ENCODE results near the gene PPRC1. TPM values are rescaled to one million over a fixed set of nuclear protein-coding genes. Genes with fewer than 3 reads are reported as not detected.

Gene PPRC1
- total and polyA plus RNA-seq, 2 donors (not counting 3 experiments of a cell fraction or from before 2014, with no cell fraction given): 27.0 to 49.9 TPM

DNA sequence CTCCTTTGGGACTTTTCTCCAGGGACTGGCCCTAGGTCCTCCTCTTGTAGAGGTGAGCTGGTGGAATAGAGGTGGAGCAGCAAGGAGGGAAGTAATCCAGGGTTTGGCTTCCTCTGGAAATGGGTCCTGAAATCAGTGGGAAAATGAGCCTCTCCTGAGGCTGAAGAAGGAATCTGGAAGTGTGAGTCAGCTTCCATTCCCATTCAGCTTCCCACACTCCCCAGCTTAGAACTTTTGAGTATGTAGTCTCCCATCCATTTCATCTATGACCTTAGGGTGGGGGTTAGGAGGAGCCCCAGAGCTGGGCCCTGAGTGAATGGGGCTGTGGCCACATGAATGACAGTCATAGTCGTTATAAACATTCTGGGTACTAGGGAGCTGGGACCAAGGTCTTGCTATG is 30.4 kb upstream of the PPRC1 start:
- dilution Hi-C loops (cut with MboI; ENCODE audit: extremely low pct_ligation_motif_present, low sequenced_read_pairs): no loop called here
- Histone ChIP-seq H3K27ac (ENCODE audit: insufficient read depth, low read depth, low read length) (no peak overlapping the region), H3K36me3 (ENCODE audit: control insufficient read depth in 2 of 2, extremely low read depth in 1 of 2, insufficient read depth in 2 of 2, low read length in 2 of 2) (peaks cover 3 to 6% of the 10 kb centered on the region in 2 experiments), H3K4me3 (replicated peaks in 1 of 3; ENCODE audit: insufficient read depth in 1 of 3, low read depth in 1 of 3, low read length in 3 of 3) (no peak overlapping the region), H3K9me1 (replicated peaks; ENCODE audit: control insufficient read depth, extremely low read depth, insufficient read depth, low read length) (no peaks in the 10 kb centered on the region), H3K9me3 (replicated peaks; ENCODE audit: control insufficient read depth, insufficient read depth, low read length) (no peaks in the 10 kb centered on the region), H3K27me3 (ENCODE audit: control insufficient read depth in 2 of 2, insufficient read depth in 2 of 2, low read length in 2 of 2) (no peaks in the 10 kb centered on the region), H3K4me1 (ENCODE audit: control insufficient read depth, extremely low read depth, insufficient read depth, low read length) (peaks cover 9% of the 10 kb centered on the region), H2AFZ (ENCODE audit: low read depth, low read length) (no peak overlapping the region), H3K79me2 (ENCODE audit: control insufficient read depth, insufficient read depth, low read length) (no peaks in the 10 kb centered on the region), H3K9ac (replicated peaks; ENCODE audit: extremely low read depth, insufficient read depth, low read length) (no peak overlapping the region), H4K20me1 (replicated peaks; ENCODE audit: control insufficient read depth, extremely low read depth, insufficient read depth, low read length) (no peaks in the 10 kb centered on the region), H3K4me2 (ENCODE audit: insufficient read depth, low read length) (no peak overlapping the region)
- ChIA-PET POLR2A (interaction anchor here (1.1 kb wide), 1 partner anchor 12 kb away, joined by 4 read pairs; no protein-coding TSS in a partner anchor), CTCF (interaction anchor here (1.1 to 2.5 kb wide), 6 partner anchors 8 to 92 kb away, joined by 3 to 12 read pairs (median 4); no protein-coding TSS in a partner anchor)
- BruUV-seq (replicated peaks): no TSS peak
- no peak for TF ChIP-seq POLR2AphosphoS5 (IDR thresholded peaks at IDR 0.05; ENCODE audit: insufficient read depth, low read depth, low read length)
- TF ChIP-seq JUN (IDR thresholded peaks at IDR 0.05; ENCODE audit: borderline replicate concordance, insufficient read depth, insufficient read length, low read depth): no peak
- TF ChIP-seq GATA2 (IDR thresholded peaks at IDR 0.05; ENCODE audit: insufficient read depth, insufficient read length, low read depth, low read length): no peak
- no peak for TF ChIP-seq POLR2A (IDR thresholded peaks at IDR 0.05; ENCODE audit: low read depth, low read length)
- TF ChIP-seq, protein P1, sequence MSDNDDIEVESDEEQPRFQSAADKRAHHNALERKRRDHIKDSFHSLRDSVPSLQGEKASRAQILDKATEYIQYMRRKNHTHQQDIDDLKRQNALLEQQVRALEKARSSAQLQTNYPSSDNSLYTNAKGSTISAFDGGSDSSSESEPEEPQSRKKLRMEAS (IDR thresholded peaks at IDR 0.05; ENCODE audit: insufficient read depth, insufficient read length): no peak
- TF ChIP-seq, protein P2, sequence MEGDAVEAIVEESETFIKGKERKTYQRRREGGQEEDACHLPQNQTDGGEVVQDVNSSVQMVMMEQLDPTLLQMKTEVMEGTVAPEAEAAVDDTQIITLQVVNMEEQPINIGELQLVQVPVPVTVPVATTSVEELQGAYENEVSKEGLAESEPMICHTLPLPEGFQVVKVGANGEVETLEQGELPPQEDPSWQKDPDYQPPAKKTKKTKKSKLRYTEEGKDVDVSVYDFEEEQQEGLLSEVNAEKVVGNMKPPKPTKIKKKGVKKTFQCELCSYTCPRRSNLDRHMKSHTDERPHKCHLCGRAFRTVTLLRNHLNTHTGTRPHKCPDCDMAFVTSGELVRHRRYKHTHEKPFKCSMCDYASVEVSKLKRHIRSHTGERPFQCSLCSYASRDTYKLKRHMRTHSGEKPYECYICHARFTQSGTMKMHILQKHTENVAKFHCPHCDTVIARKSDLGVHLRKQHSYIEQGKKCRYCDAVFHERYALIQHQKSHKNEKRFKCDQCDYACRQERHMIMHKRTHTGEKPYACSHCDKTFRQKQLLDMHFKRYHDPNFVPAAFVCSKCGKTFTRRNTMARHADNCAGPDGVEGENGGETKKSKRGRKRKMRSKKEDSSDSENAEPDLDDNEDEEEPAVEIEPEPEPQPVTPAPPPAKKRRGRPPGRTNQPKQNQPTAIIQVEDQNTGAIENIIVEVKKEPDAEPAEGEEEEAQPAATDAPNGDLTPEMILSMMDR (IDR thresholded peaks at IDR 0.05; ENCODE audit: extremely low read depth in 1 of 2, insufficient read depth in 1 of 2, low read depth in 1 of 2, low read length in 2 of 2): no peak
- TF ChIP-seq MYC (IDR thresholded peaks at IDR 0.05; ENCODE audit: low read depth, low read length): no peak
- no peak for TF ChIP-seq FOS (IDR thresholded peaks at IDR 0.05; ENCODE audit: borderline replicate concordance, insufficient read depth, low read length)
- TF ChIP-seq EZH2 (IDR thresholded peaks at IDR 0.05; ENCODE audit: borderline replicate concordance, low read depth, low read length, severe bottlenecking): no peak
- FAIRE-seq: no peak
- intact Hi-C loops (cut with micrococcal nuclease): no loop called here
- no peak for DNase-seq (ENCODE audit: low read depth, low spot score)

All from endothelial cell of umbilical vein (primary cell).